D341Med (cell line): Measurements from ENCODE around the gene MRPS21.
"Not testable (repeated sequence)": the region's sequence is repeated elsewhere in the genome, so short reads cannot be mapped to it uniquely, and the experiment has no call there.

Source experiments
- DNase-seq: peaks from one replicate; pipeline ENCODE4 v3.0.0; 2012; ENCODE audit warnings: low spot score

MRPS21 gene

DNA sequence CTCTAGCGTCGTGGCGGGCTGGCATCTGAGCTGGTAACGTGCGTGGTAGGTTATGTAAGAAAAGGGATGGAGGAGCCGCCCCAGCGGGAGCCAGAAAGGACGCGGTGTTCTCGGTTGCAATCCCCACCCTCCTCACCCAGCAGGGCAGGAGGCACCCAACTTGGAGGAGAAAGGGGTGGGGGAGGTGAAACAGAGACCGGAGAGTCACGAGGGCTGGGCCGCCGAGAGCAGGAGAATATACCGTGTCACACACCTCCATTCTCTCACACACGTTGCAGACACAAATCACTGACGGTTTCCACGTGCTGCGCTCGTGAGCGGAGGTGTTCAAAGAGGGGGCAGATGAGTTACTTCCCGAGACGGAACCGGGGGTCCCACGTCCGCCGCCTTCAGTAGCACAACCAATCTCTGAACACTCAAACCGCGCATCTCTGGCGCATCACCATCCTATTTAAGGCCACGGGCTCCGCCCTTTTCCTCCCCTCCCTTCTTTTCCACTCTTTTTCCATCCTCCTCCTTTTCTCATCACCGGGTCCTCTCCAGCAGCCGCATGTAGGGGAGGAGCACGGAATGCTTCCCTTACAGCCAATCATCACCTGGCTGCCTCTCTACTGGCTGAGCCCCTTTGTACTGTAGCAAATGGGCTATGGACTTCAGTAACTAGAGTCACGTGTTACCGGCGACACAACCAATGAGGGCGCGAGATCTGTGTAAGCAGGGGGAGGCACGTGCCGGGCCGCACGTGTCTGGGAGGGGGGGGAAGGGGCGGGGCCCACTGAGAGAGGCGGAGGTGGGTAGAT is 11.7 kb upstream of the MRPS21 start, which contains the start of gene CIART:
TSS of gene CIART (plus strand) at position 797 of the 800 bp plus-strand sequence. CDS start 714 bp downstream, outside the sequence.
- DNase-seq, result no peak

DNA sequence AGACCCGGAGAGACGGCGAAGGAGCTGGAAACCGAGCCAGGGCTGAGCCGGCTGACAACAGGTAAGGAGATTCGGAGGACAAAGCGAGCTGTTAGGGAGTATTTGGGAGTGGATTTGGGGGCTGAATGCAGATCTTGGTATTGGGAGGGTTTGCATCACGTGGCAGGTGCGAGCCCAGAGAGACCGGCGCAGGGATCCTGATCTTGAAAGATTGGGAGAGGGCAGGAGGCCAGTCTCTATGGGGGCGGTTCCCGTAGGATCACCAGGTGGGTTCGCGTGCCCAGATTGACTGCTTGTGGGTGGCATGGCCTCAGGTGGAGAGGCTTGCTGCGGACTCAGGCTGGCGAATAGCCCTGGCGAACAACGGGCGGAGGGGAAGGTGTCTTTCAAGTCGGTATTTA is 11.1 kb upstream of the MRPS21 start:
- no peak for DNase-seq

DNA sequence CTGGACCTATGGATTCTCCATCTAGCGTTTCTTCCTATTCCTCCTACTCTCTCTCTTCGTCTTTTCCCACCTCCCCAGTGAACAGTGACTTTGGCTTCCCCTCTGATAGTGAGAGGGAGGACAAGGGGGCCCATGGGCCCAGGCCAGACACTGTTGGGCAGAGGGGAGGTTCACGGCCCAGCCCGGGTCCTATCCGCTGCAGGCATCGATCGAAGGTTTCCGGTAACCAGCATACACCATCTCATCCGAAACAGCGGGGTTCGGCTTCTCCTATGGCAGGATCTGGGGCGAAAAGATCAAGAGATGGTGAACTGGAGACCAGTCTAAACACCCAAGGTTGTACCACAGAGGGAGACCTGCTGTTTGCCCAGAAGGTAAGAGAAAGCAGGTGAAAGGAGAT is 10.4 kb upstream of the MRPS21 start:
- DNase-seq, result no peak

DNA sequence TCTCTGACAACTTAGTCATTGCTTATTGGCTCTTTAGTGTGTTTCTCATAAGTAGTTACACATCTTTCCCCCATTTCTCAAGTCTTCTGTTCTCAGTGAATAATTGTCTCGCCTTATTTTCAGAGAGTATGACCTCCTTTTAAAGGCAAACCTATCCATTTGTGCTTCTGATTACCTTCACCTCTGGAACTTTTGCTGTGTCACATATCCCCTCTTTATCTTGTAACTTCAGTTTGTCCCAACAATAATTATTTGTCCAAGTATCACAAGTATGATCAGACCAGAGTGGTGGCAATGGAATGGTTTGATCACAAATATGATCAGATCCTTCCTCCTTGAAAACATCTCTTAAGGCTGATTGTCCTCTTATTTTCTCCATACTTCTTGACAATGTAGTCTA is 5.3 kb upstream of the MRPS21 start:
- DNase-seq, result no peak

DNA sequence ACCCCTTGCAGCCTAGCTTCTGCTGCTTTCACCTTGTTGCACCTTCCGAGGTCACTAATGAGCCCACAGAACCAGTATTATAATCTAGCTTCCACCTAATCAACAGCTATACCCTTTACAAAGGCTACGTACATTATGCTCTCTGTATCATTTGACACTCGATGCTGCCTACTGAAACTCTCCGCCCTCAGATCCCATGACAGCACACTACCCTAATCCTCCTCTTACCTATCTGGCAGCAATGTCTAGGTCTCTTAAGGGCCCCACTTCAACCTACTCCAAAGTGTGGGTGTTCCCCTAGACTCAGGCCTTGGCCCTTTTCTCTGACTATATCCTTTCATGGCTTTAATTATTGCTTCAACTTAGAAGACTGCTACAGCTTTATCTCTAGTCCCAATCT is 4.8 kb upstream of the MRPS21 start:
- no peak for DNase-seq

DNA sequence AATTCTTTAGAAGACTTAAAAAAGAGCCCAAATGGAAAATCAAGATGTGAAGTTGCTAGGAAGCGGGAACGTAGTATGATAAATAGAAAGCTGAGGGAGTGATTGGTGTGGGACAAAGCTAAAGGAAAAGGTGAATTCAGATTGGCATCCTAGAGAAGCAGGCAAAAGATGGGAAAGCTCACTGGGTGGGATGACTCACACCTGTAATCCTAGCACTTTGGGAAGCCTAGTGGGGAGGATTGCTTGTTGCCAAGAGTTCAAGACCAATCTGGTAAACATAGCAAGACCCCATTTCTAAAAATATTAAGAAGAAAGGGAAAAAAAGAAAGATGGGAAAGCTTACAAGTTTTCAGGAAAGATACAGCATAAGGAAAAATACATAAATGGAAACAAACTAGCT is 1.8 kb downstream of the MRPS21 start:
- DNase-seq, result no peak

DNA sequence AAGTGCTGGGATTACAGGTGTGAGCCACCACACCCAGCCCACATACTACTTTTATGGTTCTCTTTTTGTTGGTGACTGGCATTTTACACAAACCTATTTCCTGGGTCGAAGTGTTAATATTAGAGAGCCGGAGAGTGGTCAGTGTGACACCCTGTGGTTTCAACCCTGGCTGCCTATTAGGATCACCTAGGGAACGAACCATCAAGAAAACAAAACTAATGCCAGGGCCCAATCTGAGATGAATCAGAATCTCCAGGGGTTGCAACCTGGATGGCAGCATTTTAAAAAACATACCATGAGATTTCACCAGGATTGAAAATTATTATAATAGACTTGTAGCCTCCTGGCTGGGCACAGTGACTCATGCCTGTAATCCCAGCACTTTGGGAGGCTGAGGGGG is 6.1 kb downstream of the MRPS21 start:
- DNase-seq, result no peak

DNA sequence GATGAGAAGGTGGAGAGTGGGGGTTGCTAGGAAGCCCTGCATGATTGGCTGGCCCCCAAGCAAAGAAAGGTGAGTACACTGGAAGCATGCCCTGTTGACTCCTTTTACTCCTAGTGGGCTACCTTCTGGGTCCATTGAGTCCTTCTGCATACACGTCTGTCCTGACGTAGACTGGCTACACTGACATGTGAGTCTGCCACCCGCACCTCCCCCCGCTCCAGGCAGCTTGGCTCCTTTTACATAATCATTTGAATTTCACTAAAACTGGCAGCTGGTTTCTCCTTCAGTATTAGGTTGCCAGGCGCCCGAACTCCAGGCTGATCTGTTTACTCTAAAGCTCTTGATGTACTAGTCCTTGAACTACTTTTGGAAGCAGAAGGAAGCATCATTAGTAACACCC is 8.7 kb downstream of the MRPS21 start:
- peak; percentile 59 for DNase-seq

DNA sequence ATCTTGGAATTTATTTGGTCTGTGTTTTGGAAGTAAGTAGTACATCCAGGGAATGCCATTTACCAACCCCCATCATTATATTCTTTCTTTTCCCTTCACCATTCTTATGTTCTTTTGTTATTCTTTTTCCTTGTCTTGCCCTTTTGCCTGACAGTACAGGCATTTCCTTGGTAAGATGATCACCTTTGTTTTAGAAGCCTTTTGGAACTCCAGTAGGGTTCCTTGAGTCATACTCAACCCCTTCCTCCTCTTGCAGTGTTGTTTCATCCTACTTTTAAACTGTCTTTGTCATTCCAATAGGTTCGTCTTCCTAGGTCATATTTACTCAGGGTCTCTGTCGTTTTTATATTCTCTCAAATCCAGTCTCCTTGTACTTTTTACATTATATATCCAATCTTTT is 9.2 kb downstream of the MRPS21 start:
- no peak for DNase-seq

DNA sequence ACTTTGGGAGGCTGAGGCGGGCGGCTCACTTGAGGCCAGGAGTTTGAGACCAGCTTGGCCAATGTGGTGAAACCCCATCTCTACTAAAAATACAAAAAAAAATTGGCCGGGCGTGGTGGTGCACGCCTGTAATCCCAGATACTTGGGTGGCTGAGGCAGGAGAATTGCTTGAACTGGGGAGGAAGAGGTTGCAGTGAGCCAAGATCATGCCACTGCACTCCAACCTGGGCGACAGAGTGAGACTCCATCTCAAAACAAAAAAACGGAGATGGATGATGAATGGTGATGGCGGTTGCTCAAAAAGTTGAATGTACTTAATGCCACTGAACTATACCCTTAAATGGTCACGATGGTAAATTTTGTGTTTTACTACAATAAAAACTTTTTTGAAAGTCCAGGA is 14.9 kb downstream of the MRPS21 start:
- DNase-seq, result not testable (repeated sequence)

DNA sequence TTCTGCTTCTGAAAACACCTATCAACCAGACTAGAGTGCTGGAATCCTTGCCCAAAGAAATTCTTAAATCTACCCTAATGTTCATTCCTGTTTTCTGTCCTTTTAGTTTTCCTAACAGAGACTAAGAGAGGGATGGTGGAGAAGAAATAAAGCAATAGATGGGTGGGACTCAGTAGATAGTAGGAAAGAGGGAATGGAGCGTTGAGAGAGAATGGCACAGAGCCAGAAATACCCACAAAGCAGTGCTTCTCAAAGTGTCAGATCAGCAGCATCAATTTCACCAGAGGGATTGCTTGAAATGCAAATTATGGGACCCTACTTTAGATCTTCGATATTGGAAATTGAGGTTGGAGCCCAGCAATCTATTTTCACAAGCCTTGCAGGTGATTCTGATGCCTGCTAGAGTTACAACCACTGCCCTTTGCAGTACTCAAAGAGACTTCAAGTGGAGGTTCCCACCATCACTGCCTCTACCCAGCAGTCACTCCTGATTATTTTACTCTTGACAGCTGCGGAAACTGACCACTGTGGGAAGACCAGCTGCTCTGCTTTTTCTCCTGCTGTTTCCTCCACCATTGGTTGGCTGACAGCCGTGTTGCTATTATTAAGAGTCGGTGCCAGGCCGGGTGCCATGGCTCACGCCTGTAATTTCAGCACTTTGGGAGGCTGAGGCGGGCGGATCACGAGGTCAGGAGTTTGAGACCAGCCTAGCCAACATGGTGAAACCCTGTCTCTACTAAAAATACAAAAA is 16.3 kb downstream of the MRPS21 start:
- no peak for DNase-seq

DNA sequence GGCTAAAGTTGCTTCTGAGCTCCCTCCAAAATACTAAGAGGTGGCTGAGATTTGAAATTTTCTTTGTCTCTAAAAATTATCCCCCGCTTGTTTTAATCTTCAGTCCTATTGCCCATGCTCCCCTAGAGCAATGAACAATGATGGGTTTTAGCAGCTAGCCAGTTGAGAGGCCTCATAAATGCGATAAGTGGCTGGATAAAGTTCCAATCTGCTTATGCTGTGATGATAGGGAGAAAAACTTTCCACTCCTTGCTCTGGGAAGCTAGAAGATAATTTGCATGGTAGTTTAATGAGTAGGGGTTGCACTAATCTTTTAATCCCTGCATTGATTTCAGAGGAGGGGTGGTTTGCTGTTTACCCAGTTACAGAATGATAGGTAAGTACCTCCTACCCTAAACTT is 18.1 kb downstream of the MRPS21 start:
- DNase-seq, result peak; percentile 73

DNA sequence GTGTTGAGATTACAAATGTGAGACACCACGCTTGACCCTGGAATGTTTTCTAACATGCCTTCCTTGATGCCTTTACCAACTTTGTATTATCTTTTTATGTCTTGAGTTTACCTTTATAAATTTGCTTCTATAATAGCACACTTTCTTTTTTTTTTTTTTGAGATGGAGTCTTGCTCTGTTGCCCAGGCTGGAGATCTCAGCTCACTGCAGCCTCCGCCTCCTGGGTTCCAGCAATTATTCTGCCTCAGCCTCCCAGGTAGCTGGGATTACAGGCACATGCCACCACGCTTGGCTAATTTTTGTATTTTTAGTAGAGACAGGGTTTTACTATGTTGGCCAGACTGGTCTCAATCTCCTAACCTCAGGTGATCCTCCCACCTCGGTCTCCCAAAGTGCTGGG is 21.0 kb downstream of the MRPS21 start:
- DNase-seq, result not testable (repeated sequence)

DNA sequence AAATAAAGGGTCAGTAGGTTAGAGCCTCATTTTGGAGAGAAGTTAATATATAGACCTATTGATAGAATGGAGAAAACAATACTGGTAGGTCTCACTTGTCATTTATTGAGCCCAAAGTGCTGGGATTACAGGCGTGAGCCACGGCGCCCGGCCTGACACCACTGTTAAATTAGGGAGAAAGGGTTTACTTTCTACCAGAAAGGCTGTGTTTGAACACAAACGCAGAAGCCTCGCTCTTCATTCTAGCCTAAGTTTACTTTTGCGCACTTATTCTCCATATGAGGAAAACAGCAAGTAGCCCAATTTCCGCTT is 27.0 kb downstream of the MRPS21 start:
- DNase-seq, result no peak

DNA sequence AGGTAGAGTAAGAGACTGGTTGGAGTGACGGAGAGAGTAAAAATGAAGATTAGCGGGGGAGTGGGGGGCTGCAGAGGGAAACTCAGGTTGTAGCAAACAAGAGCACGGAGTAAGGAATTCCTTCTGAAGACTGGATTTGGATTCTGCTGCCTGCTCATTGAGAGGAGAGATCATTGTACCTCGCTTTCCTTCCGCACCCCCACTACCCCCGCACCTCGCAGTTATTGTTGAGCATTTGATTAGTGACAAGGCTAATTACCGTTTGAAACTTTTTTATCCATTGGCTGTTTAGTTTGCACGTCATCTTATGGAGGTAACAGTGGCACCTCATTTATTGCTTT is 28.1 kb downstream of the MRPS21 start:
- no peak for DNase-seq

DNA sequence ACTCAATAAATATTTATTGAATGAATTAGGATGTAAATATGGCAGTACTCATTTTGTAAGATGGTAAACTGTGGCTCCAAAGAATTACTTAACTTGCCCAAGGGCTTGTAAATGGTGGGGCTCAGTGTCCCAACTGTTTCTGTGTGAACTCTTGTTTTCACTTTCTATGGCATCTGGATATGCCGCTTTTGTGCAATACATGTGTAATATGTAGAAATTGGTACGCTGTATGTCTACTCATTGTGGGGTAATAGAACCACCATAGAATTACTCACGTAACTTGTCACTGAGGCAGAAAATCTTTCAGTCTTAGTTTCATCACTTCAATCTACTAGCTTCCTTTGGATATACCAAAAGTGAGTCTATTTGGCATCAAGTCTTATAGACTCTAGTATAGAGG is 28.6 kb downstream of the MRPS21 start:
- no peak for DNase-seq

DNA sequence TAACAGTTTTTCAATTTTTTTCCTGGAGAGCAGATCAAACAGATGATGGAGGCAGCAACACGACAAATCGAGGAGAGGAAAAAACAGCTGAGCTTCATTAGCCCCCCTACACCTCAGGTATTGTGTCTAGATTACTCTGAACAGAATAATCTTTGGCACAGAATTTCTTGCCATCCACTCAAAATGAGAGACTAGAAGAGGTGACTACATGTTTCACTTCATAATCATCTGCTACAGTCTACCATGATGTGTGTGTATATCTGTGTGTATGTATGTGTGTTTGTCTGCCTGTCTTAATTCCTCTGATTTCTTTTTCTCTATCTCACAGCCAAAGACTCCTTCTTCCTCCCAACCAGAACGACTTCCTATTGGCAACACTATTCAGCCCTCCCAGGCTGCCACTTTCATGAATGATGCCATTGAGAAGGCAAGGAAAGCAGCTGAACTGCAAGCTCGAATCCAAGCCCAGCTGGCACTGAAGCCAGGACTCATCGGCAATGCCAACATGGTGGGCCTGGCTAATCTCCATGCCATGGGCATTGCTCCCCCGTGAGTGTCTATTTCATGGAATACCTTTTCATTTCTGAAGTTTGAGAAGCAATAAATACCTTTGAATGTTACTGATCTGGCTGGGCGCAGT is 39.1 kb downstream of the MRPS21 start:
- DNase-seq, result no peak

DNA sequence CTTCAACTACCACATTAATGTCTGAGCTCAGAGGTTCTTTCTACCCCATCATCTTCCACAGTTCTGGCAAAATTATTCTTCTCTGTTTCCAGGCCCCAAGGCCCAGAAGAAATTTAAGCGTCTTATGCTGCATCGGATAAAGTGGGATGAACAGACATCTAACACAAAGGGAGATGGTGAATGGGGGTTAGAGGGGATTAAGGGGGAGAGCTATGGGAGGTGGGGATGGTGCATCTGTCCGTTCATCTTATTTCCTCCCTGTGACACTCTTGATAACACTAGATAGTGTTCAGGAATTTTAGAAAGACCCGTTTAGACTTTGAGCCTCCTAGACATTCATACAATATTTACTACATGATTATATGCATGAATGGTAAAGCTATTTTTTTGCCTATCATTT is 52.7 kb downstream of the MRPS21 start:
- peak; percentile 70 for DNase-seq

DNA sequence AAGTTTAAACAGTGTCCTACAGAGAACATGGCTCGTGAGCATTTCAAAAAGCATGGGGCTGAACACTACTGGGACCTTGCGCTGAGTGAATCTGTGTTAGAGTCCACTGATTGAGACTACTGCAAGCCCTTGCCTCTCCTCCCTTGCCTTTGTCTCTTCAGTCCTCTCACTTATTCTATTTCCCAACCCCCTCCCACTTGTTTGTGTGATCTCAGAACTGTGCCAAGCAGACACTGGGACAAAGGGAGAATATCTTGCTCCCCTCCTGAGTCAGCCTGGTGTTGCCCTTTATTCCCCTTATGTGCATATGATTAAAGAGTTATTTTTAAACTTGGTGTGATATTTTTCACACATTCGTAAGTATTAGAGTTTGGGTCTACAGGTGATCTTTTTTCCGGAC is 59.2 kb downstream of the MRPS21 start:
- no peak for DNase-seq
